Measurements from ENCODE around the gene SIGLEC5. TPM values are rescaled to one million over a fixed set of nuclear protein-coding genes. Genes with fewer than 3 reads are reported as not detected.

SIGLEC5 gene
- polyA plus RNA-seq, 1 experiment, result not detected

GRCh38 chr19:51594774-51595109 lies 35.5 kb downstream of the SIGLEC5 start:
- no peak for TF ChIP-seq CTCF (IDR thresholded peaks at IDR 0.05; ENCODE audit: low read depth, low read length)
- Histone ChIP-seq H3K9me3 (ENCODE audit: control insufficient read depth, insufficient read depth, low read length) (peaks cover 8% of the 10 kb centered on the region; the same call in 1 of the 2 replicates), H3K4me3 (ENCODE audit: low read depth, low read length) (peak overlapping the region; percentile 83), H3K27ac (ENCODE audit: low read depth, low read length) (peak overlapping the region; percentile 21), H3K27me3 (ENCODE audit: control insufficient read depth, insufficient read depth, low read length) (no peaks in the 10 kb centered on the region)
- POLR2A ChIA-PET, result interaction anchor here (1.3 kb wide), 2 partner anchors 24 to 94 kb away, joined by 5 read pairs; partner anchors contain the start of gene ZNF175
- no peak for DNase-seq (ENCODE audit: low read depth, low spot score)
- CTCF ChIA-PET, result interaction anchor here (0.7 to 1.9 kb wide), 2 partner anchors 173 to 183 kb away, joined by 3 to 8 read pairs; no protein-coding TSS in a partner anchor

- Histone ChIP-seq H3K9me3 (ENCODE audit: control insufficient read depth, insufficient read depth, low read length) (peaks cover 8% of the 10 kb centered on the region; the same call in 1 of the 2 replicates), H3K27ac (ENCODE audit: low read depth, low read length) (peak overlapping the region; percentile 21), H3K27me3 (ENCODE audit: control insufficient read depth, insufficient read depth, low read length) (no peaks in the 10 kb centered on the region), H3K4me3 (ENCODE audit: low read depth, low read length) (peak overlapping the region; percentile 83)
- peak; percentile 93 for DNase-seq (ENCODE audit: low read depth, low spot score)
- TF ChIP-seq CTCF (IDR thresholded peaks at IDR 0.05; ENCODE audit: low read depth, low read length), result no peak
- POLR2A ChIA-PET, result interaction anchor here (1.3 kb wide), 2 partner anchors 23 to 95 kb away, joined by 5 read pairs; partner anchors contain the start of gene ZNF175
- CTCF ChIA-PET, result interaction anchor here (1.0 to 1.9 kb wide), 2 partner anchors 67 to 184 kb away, joined by 4 to 8 read pairs; no protein-coding TSS in a partner anchor
Observed at GRCh38 chr19:51593969-51594773, 36.0 kb downstream of the SIGLEC5 start.

- ChIA-PET CTCF (interaction anchor here (1.0 kb wide), 1 partner anchor 68 kb away, joined by 4 read pairs; no protein-coding TSS in a partner anchor), POLR2A (interaction anchor here (1.3 kb wide), 2 partner anchors 22 to 96 kb away, joined by 5 read pairs; partner anchors contain the start of gene ZNF175)
- H3K4me3 ChIP-seq (ENCODE audit: low read depth, low read length), result peak overlapping the region; percentile 76
- H3K9me3 ChIP-seq (ENCODE audit: control insufficient read depth, insufficient read depth, low read length), result peaks cover 2% of the 10 kb centered on the region; the same call in 1 of the 2 replicates
- H3K27ac ChIP-seq (ENCODE audit: low read depth, low read length), result no peak overlapping the region
- H3K27me3 ChIP-seq (ENCODE audit: control insufficient read depth, insufficient read depth, low read length), result no peaks in the 10 kb centered on the region
- TF ChIP-seq CTCF (IDR thresholded peaks at IDR 0.05; ENCODE audit: low read depth, low read length), result no peak
- DNase-seq (ENCODE audit: low read depth, low spot score), result no peak
Observed at GRCh38 chr19:51593138-51593890, 36.9 kb downstream of the SIGLEC5 start.

GRCh38 chr19:51592521-51592920 lies 37.7 kb downstream of the SIGLEC5 start:
- ChIA-PET POLR2A (no interaction called here), CTCF (no interaction called here)
- Histone ChIP-seq H3K4me3 (ENCODE audit: low read depth, low read length) (no peak overlapping the region), H3K9me3 (ENCODE audit: control insufficient read depth, insufficient read depth, low read length) (peaks cover 6% of the 10 kb centered on the region; the same call in 1 of the 2 replicates), H3K27me3 (ENCODE audit: control insufficient read depth, insufficient read depth, low read length) (no peaks in the 10 kb centered on the region), H3K27ac (ENCODE audit: low read depth, low read length) (no peak overlapping the region)
- TF ChIP-seq CTCF (IDR thresholded peaks at IDR 0.05; ENCODE audit: low read depth, low read length), result no peak
- no peak for DNase-seq (ENCODE audit: low read depth, low spot score)
